GM12878 (cell line): ENCODE results near the gene SEMA4D. TPM values are rescaled to one million over a fixed set of nuclear protein-coding genes. Genes with fewer than 3 reads are reported as not detected.

Source experiments
- CBX3 ChIP-seq: fragments of 200-600 bp; sonication (generic); IDR thresholded peaks from 2 replicates; pipeline ENCODE4 v1.6.1; 2016; ENCODE audit warnings: low read depth, borderline replicate concordance
- CHD4 ChIP-seq: fragments of 200-600 bp; sonication (generic); IDR thresholded peaks from 2 replicates; pipeline ENCODE4 v1.6.1; 2016; ENCODE audit warnings: mild to moderate bottlenecking
- E4F1 ChIP-seq: fragments of 450-650 bp; IDR thresholded peaks from 2 replicates; pipeline ENCODE4 v1.6.1; 2018; ENCODE audit warnings: borderline replicate concordance, mild to moderate bottlenecking; ENCODE audit not compliant: partially characterized antibody
- PAX5 ChIP-seq: IDR thresholded peaks from 2 replicates; pipeline ENCODE4 v1.6.1; 2011; ENCODE audit warnings: low read depth, low read length, borderline replicate concordance
- RAD51 ChIP-seq: fragments of 450-650 bp; IDR thresholded peaks from 2 replicates; pipeline ENCODE4 v1.6.1; 2016; ENCODE audit warnings: moderate library complexity, mild to moderate bottlenecking, inconsistent platforms
- SMARCA5 ChIP-seq: fragments of 450-650 bp; IDR thresholded peaks from 2 replicates; pipeline ENCODE4 v1.6.1; 2017; ENCODE audit warnings: mild to moderate bottlenecking
- polyA plus RNA-seq, 11 experiments: library from polyadenylated mRNA; depleted of rRNA in 4 of 11; unstranded in 6 of 11; stranded (reverse) in 5 of 11; fragments of >200 nt; fragmentation: Nextera tagmentation in 4 of 11; fragmentation: Illumina TruSeq in 1 of 11; extraction: Ambion mirVana in 4 of 11; extraction: Trizol in 1 of 11; gene quantifications; 1 replicate in 1 of 11; 2 replicates in 10 of 11; pipeline versions ENCODE4 v1.2.1 to v1.2.3, GENCODE V29; 2011 to 2016; ENCODE audit warnings: inconsistent platforms in 2 of 11, missing spikeins in 2 of 11, low read depth in 1 of 11
- total RNA-seq, 4 experiments: library from RNA; depleted of rRNA in 3 of 4; stranded (reverse); fragments of >200 nt in 3 of 4; fragmentation: Illumina TruSeq in 1 of 4; extraction: Trizol in 1 of 4; gene quantifications; 2 replicates each; pipeline versions ENCODE4 v1.2.1 to v1.2.3, GENCODE V29; 2013 to 2021
- TF ChIP-seq, protein P1 (sequence below): fragments of 450-650 bp; IDR thresholded peaks from 2 replicates; pipeline ENCODE4 v1.6.1; 2017; ENCODE audit warnings: low read depth, mild to moderate bottlenecking, moderate library complexity
- TF ChIP-seq, protein P2 (sequence below): IDR thresholded peaks from 2 replicates; pipeline ENCODE4 v1.6.1; 2012; ENCODE audit warnings: low read depth, low read length, improper control_type of control experiment

Gene SEMA4D
- total and polyA plus RNA-seq, 10 of the 15 experiments (the other 5 are each of a cell fraction or from before 2014, with no cell fraction given): 15.1 to 136 (median 39.6) TPM

DNA sequence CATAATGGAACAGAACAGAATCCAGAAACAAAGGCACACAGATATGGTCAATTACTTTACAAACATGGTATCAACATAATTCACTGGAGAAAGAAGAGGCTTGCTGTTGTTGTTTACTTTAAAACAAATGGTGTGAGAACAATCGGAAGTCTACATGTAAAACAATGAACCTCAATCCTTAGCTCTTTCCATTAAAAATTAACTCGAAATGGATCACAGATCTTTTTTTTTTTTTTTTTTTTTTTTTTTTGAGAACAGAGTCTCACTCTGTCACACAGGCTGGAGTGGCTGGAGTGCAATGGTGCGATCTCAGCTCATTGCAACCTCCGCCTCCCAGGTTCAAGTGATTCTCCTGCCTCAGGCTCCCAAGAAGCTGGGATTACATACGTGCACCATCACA is 9.8 kb downstream of the SEMA4D start (continued):
- no peak for TF ChIP-seq E4F1
- no peak for TF ChIP-seq CHD4
- TF ChIP-seq RAD51: no peak
- TF ChIP-seq SMARCA5: no peak
- no peak for TF ChIP-seq PAX5
- TF ChIP-seq, protein P1, sequence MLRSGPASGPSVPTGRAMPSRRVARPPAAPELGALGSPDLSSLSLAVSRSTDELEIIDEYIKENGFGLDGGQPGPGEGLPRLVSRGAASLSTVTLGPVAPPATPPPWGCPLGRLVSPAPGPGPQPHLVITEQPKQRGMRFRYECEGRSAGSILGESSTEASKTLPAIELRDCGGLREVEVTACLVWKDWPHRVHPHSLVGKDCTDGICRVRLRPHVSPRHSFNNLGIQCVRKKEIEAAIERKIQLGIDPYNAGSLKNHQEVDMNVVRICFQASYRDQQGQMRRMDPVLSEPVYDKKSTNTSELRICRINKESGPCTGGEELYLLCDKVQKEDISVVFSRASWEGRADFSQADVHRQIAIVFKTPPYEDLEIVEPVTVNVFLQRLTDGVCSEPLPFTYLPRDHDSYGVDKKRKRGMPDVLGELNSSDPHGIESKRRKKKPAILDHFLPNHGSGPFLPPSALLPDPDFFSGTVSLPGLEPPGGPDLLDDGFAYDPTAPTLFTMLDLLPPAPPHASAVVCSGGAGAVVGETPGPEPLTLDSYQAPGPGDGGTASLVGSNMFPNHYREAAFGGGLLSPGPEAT: no peak
- TF ChIP-seq CBX3: no peak
- TF ChIP-seq, protein P2, sequence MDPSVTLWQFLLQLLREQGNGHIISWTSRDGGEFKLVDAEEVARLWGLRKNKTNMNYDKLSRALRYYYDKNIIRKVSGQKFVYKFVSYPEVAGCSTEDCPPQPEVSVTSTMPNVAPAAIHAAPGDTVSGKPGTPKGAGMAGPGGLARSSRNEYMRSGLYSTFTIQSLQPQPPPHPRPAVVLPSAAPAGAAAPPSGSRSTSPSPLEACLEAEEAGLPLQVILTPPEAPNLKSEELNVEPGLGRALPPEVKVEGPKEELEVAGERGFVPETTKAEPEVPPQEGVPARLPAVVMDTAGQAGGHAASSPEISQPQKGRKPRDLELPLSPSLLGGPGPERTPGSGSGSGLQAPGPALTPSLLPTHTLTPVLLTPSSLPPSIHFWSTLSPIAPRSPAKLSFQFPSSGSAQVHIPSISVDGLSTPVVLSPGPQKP: no peak
